ENCODE results near the gene ZNF264.
"Not testable (repeated sequence)": the region's sequence is repeated elsewhere in the genome, so short reads cannot be mapped to it uniquely, and the experiment has no call there.

Gene ZNF264

DNA sequence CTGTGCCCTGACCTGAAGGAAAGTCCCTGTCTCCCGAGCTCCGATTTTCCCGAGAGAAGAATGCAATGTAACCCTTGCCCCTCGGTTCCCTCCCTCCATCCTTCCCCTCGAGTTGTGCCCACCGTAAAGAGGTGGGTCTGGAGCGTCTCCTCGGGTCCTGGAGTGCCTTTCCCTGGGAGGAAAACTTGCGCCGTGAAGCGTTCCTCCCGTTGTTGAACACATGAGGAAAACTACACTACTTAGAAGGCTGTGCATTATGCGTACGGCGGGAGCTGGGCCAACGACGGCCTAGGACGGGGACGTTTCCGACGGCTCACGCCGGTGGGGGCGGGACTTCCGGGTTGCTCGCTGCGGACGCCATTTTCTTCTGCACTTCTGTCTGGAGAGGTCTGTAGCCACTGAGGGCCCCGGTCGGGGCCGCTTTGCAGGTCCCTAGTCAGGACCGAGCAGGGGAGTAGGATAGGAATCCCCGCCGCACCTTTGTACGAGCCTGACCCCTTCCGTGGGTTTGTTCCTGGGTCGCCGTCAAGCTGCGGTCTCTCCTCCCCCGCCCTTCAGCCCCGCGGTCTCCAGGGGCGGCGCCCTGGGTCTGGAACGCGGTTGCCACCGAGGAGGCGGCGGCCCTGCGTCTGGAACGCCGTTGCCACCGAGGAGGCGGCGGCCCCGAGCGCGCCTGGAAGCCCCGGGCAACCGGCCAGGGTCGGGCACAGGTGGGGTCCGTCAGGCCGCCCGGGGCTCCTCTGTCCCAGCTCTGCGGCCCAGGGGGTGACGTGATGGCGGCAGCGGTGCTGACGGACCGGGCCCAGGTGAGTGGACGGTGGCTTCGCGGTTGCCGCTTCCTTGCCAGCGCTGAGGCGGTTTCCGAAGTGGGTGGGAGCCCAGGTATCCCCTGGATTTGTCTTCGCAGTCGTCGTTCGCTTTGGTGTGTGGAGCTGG lies at the start of gene ZNF264:
TSS of gene ZNF264 (plus strand) at position 360 of the 936 bp plus-strand sequence. CDS start at position 774, 414 bp downstream.
- peak; percentile 75 to 81 for DNase-seq (ENCODE audit: low read depth in 2 of 2)

DNA sequence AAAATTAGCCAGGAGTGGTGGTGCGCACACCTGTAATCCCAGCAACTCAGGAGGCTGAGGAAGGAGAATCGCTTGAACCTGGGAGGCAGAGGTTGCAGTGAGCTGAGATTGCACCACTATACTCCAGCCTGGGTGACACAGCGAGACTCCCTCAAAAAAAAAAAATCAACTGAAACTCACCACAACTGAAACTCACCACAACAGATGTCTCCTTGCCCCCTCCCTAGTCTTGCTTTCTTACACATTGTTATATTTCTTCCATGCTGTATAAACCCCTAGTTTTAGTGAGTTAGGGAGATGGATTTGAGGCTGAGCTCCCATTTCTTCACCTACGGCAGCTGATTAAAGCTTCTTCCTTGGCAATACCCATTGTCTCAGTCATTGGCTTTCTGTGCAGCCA lies 49.6 kb upstream of the ZNF264 start:
- DNase-seq (ENCODE audit: low read depth in 2 of 2) = no peak

DNA sequence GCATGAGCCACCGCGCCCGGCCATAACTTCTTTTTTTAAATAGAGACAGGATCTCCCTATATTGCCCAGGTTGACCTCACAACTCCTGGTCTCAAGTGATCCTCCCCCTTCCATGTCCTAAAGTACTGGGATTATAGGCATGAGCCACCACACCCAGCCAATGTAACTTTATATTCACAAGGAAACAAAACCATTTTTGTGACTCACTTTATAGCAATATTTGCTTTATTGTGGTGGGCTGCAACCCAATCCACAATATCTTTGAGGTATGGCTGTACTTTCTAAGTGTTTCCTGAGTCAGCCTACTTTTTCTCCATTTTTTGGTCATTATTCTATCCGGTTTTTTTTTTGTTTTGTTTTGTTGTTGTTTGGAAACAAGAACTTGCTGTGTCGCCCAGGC lies 38.4 kb upstream of the ZNF264 start:
- DNase-seq (ENCODE audit: low read depth in 2 of 2) = no peak

DNA sequence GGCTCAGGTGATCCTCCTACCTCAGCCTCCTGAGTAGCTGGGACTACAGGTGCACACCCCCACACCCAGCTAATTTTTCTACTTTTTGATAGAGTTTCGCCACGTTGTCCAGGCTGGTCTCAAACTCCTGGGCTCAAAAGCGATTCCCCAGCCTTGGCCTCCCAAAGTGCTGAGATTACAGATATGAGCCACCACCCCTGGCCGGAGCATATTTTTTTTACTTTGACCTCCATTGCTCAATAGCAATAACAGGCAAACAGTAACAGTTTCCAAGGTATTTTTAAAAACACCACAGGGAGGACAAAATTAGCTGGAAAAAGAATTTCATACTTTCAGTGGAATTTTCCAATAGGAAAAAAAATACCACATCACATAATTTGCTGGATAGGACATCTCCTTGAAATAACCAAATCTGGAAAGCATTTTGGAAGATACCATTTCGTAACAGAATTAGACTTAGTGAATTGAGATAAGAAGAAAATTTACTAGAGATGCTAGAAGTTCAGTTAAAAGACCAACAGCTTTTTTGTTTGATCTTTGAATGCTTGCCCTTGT lies 29.2 kb upstream of the ZNF264 start:
- no peak for DNase-seq (ENCODE audit: low read depth in 2 of 2)

DNA sequence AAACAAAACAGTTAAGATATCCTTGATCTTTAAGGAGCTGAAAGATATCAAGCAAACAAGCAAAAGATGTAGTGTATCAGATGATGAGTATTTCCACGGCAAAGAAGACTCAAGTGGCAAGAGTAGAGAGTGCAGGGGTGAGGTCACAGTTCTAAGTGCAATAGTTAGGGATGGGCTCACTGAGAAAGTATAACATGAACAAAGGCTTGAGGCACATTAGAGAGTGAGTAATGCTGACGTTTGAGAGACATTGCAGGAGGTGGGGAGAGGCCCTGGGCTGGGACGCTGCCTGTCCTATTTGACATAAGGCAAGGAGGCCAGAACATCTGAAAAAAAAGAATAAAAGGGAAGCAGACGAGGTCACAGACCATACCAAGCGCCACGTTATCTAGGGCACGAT lies 25.5 kb upstream of the ZNF264 start:
- DNase-seq (ENCODE audit: low read depth in 2 of 2) = no peak

DNA sequence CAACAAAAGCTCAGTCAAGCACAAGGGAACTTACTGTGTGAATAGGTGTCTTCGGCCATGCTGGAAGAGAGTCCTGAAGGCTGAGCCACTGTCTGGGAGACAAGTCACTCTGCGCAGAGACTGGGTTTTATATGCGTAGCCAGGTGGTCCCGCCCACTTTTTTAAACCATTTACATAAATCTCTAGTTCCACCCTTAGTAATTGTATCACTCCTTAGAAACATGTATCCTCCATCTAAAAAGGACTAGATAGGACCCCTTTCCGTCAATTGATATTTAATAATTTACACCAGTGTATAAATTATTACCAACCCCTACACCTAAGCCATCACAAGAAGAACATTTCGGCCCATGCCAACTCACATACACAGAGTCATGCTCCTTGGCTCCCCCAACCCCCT lies 23.9 kb upstream of the ZNF264 start, which contains the start of gene DUXA:
TSS of gene DUXA (minus strand) at position 101 of the 400 bp plus-strand sequence. CDS start at position 59, 42 bp downstream.
- no peak for DNase-seq (ENCODE audit: low read depth in 2 of 2)

DNA sequence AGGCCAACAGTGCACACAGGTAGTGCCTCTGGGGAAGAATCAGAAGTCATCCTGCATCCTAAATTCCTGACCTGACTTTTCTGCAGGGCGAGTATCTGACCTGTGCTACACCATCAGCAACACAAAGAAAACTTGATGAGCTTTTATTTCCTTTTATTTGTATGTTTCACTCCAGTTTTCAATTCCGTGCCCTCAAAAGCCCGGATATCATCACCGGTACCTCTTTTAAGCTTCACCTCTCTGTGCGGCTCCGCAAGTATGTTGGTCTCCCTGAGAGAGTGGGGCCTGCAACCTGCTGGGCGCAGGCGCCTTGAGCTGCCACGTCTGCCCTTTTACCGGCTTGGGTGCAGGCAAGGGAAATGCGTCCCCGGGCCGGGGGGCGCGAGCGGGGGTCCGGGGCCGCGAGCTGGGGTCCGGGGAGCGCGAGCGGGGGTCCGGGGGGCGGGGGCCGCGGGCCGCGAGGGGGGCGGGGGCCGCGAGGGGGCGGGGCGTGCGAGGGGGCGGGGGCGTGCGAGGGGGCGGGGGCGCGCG lies 19.7 kb upstream of the ZNF264 start:
- DNase-seq (ENCODE audit: low read depth in 2 of 2) = no peak

DNA sequence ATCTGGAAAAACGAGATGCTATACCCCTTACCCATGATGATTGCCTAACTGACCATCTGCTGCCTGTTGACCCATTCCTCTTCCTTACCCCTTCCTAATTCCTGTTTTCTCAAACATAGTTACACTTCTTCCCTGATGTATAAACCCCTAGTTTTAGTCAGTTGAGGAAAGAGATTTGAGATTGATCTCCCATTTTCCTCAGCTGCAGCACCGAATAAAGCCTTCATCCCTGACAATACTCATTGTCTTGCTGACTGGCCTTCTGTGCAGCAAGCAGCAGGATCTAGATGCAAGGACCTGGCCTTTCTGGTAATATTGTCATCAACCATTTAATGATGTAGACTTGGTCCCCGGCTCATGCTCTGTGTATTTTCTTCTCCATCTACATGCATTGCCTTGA lies 999 bp upstream of the ZNF264 start:
- no peak for DNase-seq (ENCODE audit: low read depth in 2 of 2)

DNA sequence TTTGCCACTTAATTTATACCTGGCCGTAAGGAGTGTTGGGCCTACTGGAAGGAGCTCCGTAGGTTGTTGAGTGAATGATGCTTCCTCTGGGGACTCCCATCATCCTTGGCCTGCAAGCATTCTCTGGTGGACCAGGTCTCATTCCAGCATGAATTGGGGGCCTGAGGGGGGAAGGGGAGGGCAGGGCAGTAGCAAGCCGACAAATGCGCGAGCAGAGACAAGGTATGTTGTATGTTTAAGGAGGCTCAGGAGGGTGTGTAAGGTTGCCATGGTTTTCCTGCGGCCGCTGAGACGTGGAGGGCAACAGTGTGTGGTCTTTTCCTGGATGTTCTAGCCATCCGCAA lies 749 bp downstream of the ZNF264 start:
- no peak for DNase-seq (ENCODE audit: low read depth in 2 of 2)

DNA sequence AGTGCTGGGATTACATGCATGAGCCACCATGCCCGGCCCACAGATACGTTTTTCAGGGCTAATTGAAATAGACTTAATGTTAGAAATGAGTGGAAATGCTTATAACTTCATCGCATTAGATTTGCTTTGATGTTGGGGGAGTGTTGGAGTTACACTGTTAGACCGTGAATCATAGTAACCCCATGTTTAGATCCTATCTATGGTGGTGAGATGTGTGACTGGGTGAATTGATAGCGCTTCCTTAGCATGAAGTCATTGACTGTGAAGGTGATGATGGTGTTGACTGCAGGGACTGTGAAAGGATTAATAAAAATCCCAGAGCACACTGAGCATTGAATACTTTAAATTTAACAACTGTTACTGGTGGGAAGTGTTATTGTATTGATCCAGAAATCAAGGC lies 1.7 kb downstream of the ZNF264 start:
- DNase-seq (ENCODE audit: low read depth in 2 of 2) = no peak

DNA sequence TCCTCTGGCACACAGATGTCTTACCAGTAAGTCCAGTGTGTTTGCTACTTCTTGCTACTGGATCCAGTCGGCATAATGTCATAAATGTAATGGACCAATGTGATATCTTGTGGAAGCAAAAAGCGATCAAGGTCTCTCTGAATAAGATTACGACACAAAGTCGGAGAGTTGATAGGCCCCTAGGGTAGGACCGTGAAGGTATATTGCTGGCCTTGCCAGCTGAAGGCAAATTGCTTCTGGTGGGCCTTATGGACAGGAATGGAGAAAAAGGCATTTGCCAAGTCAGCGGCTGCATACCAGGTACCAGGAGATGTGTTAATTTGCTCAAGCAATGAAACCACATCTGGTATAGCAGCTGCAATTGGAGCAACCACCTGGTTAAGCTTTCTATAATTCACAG lies 6.6 kb downstream of the ZNF264 start:
- not testable (repeated sequence) for DNase-seq (ENCODE audit: low read depth in 2 of 2)

DNA sequence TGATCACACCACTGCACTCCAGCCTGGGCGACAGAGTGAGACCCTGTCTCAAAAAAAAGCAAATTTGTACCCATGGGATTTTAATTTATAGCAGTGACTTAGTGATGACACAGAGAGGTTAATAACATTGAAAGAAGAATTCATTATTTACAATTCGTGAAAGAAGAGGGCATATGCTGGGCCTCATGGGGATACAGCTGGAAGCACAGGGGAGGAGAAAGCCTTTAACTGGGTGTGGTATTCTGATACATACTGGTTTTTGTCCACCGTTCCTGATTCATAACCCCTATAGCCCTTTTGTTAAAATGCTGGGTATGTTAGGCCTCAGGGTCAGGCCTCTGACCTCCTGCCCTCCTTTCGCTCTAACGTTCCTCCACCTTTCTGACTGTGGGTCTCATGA lies 10.9 kb downstream of the ZNF264 start:
- no peak for DNase-seq (ENCODE audit: low read depth in 2 of 2)

DNA sequence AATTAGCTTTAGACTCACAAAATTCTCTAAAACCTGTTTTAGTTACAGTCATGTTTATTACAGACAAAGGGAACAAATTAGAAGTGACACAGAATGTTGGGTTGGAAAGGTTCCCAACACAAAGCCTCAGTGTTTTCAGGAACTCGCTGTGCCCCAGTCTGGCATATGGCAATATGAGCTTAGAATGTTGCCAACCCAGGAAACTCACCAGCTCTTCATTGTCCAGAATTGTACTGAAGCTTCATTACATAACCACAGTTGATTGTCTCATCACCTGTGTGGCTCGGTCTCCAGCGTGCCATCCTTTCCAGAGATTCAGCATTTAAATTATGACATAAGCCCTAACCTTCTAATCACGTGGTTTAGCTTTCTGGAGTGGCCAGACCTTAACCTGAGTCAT lies 19.1 kb downstream of the ZNF264 start:
- no peak for DNase-seq (ENCODE audit: low read depth in 2 of 2)

DNA sequence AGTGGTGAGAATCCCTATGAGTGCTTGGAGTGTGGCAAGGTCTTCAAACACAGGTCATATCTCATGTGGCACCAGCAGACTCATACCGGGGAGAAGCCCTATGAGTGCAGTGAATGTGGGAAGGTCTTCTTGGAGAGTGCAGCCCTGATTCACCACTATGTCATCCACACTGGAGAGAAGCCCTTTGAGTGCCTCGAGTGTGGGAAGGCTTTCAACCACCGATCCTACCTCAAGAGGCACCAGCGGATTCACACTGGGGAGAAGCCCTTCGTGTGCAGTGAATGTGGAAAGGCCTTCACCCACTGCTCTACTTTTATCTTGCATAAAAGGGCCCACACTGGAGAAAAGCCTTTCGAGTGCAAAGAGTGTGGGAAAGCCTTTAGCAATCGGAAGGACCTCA lies 20.8 kb downstream of the ZNF264 start:
- no peak for DNase-seq (ENCODE audit: low read depth in 2 of 2)

DNA sequence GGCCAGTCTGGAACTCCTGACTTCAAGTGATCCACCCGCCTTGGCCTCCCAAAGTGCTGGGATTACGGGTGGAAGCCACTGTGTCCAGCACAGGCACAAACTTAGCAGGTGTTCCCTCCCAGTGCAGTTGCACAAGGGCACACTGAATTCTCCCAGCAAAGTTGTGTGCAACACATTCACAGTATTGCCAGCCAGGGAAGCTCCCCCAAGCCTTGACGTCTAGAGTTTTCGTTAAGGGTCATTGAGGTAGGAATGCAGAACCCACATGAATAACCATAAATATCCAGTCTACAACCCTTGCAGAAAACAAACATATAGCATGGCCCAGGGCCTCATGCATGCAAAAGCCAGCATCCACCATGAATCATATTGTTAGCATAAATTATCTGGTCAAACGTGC lies 36.2 kb downstream of the ZNF264 start:
- DNase-seq (ENCODE audit: low read depth in 2 of 2) = no peak

DNA sequence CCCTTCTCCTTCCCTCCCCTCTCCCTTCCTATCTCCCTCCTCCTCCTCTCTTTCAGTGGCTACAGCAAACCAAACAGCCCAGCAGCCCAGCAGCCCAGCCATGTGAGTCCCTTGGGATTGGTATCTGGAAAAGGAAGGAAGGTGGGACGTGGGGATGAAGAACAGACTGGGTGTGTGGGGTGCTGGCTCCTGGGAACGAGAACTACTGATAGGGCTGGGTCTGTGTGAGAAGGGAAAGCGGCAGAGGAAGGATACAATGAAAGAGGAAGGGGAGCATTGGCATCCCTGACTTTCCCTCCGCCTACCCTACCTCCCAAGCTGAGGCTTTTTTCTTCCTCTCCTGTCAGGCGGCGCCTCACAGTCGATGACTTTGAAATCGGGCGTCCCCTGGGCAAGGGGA lies 40.4 kb downstream of the ZNF264 start:
- DNase-seq (ENCODE audit: low read depth in 2 of 2) = no peak

DNA sequence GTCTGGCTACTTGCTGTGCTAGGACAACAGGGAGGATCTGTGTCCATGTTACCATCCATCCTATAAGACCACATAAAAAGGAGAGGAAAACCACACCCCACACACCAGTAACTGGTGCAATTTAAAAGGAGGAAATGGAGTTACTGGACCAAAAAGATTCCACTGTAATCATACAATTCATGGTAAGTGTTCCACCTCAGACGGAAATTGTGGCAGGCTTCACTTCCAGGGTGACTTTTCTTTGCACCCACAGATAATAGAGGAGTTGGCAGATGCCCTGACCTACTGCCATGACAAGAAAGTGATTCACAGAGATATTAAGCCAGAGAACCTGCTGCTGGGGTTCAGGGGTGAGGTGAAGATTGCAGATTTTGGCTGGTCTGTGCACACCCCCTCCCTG lies 41.9 kb downstream of the ZNF264 start:
- DNase-seq (ENCODE audit: low read depth in 2 of 2) = no peak

DNA sequence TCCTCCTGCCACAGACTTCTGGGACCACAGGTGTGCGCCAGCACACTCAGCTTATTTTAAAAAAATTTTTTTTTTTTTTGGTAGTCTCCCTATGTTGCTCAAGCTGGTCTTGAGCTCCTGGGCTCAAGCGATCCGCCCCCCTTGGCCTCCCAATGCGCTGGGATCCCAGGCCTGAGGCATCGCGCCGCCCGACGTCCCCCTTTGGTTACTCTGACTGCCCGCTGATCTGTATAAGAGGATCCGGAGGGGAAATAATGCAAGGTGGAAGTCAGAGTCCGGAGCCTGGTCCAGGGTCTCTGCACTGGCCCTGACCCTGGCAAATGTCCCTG lies 48.6 kb downstream of the ZNF264 start:
- DNase-seq (ENCODE audit: low read depth in 2 of 2) = no peak

DNA sequence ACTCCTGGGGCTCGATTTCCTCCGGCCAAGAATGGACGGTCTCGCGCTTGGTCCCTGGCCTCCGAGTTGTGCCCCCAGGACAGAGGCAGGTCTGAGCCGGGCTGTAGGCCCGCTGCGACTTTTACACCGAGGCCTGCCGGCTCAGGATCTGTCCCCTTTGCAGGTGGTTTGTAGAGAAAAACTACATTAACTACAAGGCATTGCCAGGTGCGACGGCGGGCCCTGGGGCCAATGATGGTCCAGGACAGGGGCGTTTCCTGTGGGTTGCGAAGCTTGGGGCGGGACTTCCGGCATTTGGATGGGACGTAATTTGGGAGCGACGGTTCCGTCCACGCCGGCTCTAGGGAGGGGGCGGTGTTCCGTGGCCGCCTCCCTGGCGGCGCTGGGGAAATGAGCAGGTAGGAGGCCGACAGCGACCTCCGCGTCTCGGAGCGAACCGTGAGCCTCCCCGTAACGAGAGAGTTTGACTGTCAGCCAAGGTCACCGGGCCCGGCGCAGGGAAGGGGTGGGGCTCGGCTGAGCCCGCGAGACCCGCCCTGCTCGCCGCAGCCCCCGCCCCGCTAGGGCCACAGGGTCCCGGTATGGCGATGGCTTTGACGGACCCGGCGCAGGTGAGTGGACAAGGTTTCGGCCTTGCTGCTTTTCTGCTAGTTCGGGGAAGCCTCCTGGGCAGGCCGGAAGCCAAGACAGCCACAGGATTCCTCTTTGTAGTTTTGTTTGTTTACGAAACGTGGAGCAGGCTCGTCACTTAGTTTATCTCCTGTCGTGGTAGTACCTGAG lies 49.2 kb downstream of the ZNF264 start, which contains the start of gene ZNF805:
TSS of gene ZNF805 (plus strand) at position 322 of the 780 bp plus-strand sequence. CDS start at position 582, 260 bp downstream.
- DNase-seq (ENCODE audit: low read depth in 2 of 2) = peak; percentile 89 to 92

DNA sequence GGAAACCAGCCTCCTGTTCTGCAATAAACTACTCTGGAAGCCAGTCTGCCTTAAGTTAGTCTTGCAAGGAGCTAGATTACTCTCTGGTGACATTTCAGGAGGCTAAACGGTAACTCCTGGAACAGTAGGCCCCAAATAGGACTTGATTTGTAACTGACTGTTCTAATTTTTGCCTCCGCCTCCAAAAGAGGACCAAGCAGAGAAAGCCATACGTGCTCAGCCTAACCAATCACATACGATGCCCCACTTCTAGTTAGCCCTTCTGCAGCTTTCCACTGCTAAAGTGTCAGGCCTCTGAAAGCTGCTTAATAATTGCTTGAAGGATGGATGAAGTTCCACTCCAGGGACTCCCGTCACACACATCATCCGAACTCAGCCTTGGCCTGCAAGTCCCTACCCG lies 49.9 kb downstream of the ZNF264 start:
- no peak for DNase-seq (ENCODE audit: low read depth in 2 of 2)

DNA sequence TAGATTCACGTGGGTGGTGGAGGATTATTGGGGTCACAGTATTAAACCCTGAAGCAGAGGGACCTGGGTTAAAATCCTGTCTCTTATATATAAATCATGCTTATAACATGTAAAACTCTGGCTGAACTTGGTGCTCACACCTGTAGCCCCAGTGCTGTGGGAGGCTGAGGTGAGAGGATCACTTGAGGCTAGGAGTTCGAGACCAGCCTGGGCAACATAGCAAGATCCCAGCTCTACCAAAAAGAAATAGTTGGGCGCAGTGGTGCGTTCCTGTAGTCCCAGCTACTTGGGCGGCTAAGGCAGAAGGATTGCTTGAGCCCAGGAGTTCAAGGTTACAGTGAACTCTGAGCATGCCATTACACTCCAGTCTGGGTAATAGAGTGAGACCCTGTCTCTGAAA lies 51.5 kb downstream of the ZNF264 start:
- DNase-seq (ENCODE audit: low read depth in 2 of 2) = no peak

DNA sequence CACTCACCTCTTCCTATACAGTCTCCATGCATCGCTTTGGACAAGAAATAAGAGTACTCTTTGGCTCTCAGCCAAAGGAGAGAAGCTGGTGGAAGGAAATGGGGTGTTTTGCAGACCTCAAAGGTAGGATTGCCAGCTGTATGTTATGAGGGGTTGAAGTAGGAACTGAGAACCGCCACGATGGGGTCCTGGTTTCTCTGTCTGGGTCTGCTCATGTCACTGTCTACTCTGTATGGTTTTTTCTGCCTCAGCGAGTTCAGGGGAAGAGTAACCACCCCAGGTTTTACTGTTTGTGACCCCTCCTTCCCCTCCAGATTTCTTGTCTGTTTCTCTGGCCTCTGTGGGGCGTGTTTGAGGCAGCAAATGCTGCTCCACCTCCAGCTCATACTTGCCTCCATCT lies 53.2 kb downstream of the ZNF264 start:
- no peak for DNase-seq (ENCODE audit: low read depth in 2 of 2)

All from stimulated activated CD8-positive, alpha-beta memory T cell treated with anti-CD3 and anti-CD28 coated beads, Interleukin-15, amount 100 ng/mL, for 48 hours (primary cell).